Ectodermal cell (in vitro differentiated cells): ENCODE data around the gene LGI2.

Experiments
- H3K27ac ChIP-seq: 2 replicates; pipeline ENCODE4 v1.7.0; 2013; ENCODE audit warnings: mild to moderate bottlenecking, low read depth, low read length; ENCODE audit not compliant: insufficient read depth, poor library complexity, severe bottlenecking
- H3K27me3 ChIP-seq: 2 replicates; pipeline ENCODE4 v1.7.0; 2013; ENCODE audit warnings: mild to moderate bottlenecking, low read length; ENCODE audit not compliant: insufficient read depth, control insufficient read depth, poor library complexity, severe bottlenecking
- H3K36me3 ChIP-seq: one replicate; pipeline ENCODE4 v1.7.0; 2013; ENCODE audit warnings: low read length; ENCODE audit not compliant: control insufficient read depth, insufficient read depth
- H3K4me1 ChIP-seq: one replicate; pipeline ENCODE4 v1.7.0; 2013; ENCODE audit warnings: low read length; ENCODE audit not compliant: control insufficient read depth, insufficient read depth
- H3K4me3 ChIP-seq: 2 replicates; pipeline ENCODE4 v1.7.0; 2013; ENCODE audit warnings: low read depth, low read length, control low read depth; ENCODE audit not compliant: insufficient read depth
- H3K9me3 ChIP-seq: 2 replicates; pipeline ENCODE4 v1.7.0; 2013; ENCODE audit warnings: mild to moderate bottlenecking, low read length, moderate library complexity; ENCODE audit not compliant: control insufficient read depth
- WGBS, 2 experiments: methylation state at CpG; one replicate each; pipeline ENCODE4 v1.1.7; 2013; ENCODE audit warnings: missing lambda C conversion rate in 2 of 2; 5-methylcytosine and 5-hydroxymethylcytosine counted together

The LGI2 gene

GRCh38 chr4:24980064-24980690, 50.6 kb downstream of the LGI2 start:
- Histone ChIP-seq H3K4me3 (no peak overlapping the region), H3K4me1 (peaks cover 3% of the 10 kb centered on the region)
- 48 to 49% methylated on average over 17 of the region's 17 CpGs for WGBS, 2 experiments

GRCh38 chr4:24979554-24979953, 51.2 kb downstream of the LGI2 start:
- Histone ChIP-seq H3K27me3 (no peaks in the 10 kb centered on the region), H3K27ac (no peak overlapping the region), H3K9me3 (no peaks in the 10 kb centered on the region), H3K36me3 (no peaks in the 10 kb centered on the region), H3K4me3 (no peak overlapping the region), H3K4me1 (peaks cover 3% of the 10 kb centered on the region)
- WGBS, 2 experiments, result 95 to 100% methylated on average over 6 to 7 of the region's 7 CpGs

More at GRCh38 chr4:24980064-24980690, 50.6 kb downstream of the LGI2 start:
- Histone ChIP-seq H3K36me3 (no peaks in the 10 kb centered on the region), H3K9me3 (no peaks in the 10 kb centered on the region), H3K27ac (no peak overlapping the region), H3K27me3 (no peaks in the 10 kb centered on the region)

GRCh38 chr4:24978291-24979075, 52.3 kb downstream of the LGI2 start:
- H3K36me3 ChIP-seq, result no peaks in the 10 kb centered on the region
- H3K27me3 ChIP-seq, result no peaks in the 10 kb centered on the region
- no peaks in the 10 kb centered on the region for H3K9me3 ChIP-seq
- H3K27ac ChIP-seq, result no peak overlapping the region
- WGBS, 2 experiments, result 93 to 96% methylated on average over 8 of the region's 9 CpGs
- no peaks in the 10 kb centered on the region for H3K4me1 ChIP-seq
- no peak overlapping the region for H3K4me3 ChIP-seq

- Histone ChIP-seq H3K4me1 (no peaks in the 10 kb centered on the region), H3K27me3 (no peaks in the 10 kb centered on the region), H3K27ac (no peak overlapping the region), H3K4me3 (no peak overlapping the region), H3K9me3 (no peaks in the 10 kb centered on the region), H3K36me3 (no peaks in the 10 kb centered on the region)
- 88 to 93% methylated on average over 4 of the region's 4 CpGs for WGBS, 2 experiments
Measured at GRCh38 chr4:24975510-24975909, 55.2 kb downstream of the LGI2 start.

GRCh38 chr4:24973747-24974601, 56.8 kb downstream of the LGI2 start:
- H3K27me3 ChIP-seq, result no peaks in the 10 kb centered on the region
- WGBS, 2 experiments, result 91% methylated on average over 24 of the region's 24 CpGs
- no peaks in the 10 kb centered on the region for H3K9me3 ChIP-seq
- H3K4me3 ChIP-seq, result no peak overlapping the region
- H3K27ac ChIP-seq, result no peak overlapping the region
- no peaks in the 10 kb centered on the region for H3K4me1 ChIP-seq
- H3K36me3 ChIP-seq, result no peaks in the 10 kb centered on the region

- Histone ChIP-seq H3K4me3 (no peak overlapping the region), H3K36me3 (no peaks in the 10 kb centered on the region), H3K4me1 (no peaks in the 10 kb centered on the region), H3K27ac (no peak overlapping the region), H3K9me3 (no peaks in the 10 kb centered on the region), H3K27me3 (no peaks in the 10 kb centered on the region)
- 75 to 76% methylated on average over 3 of the region's 3 CpGs for WGBS, 2 experiments
Measured at GRCh38 chr4:24973404-24973746, 57.4 kb downstream of the LGI2 start.

- no peak overlapping the region for H3K4me3 ChIP-seq
- no peaks in the 10 kb centered on the region for H3K27me3 ChIP-seq
- no peaks in the 10 kb centered on the region for H3K4me1 ChIP-seq
- peaks cover 4% of the 10 kb centered on the region for H3K9me3 ChIP-seq
- H3K27ac ChIP-seq, result no peak overlapping the region
- WGBS, 2 experiments, result 92 to 94% methylated on average over 7 of the region's 7 CpGs
- peaks cover 4% of the 10 kb centered on the region for H3K36me3 ChIP-seq
Measured at GRCh38 chr4:24971192-24971591, 59.6 kb downstream of the LGI2 start.

GRCh38 chr4:24970635-24971034, 60.1 kb downstream of the LGI2 start:
- WGBS, 2 experiments, result 94 to 96% methylated on average over 2 of the region's 2 CpGs
- H3K9me3 ChIP-seq, result peaks cover 9% of the 10 kb centered on the region
- H3K4me1 ChIP-seq, result no peaks in the 10 kb centered on the region
- no peaks in the 10 kb centered on the region for H3K27me3 ChIP-seq
- H3K4me3 ChIP-seq, result no peak overlapping the region
- H3K27ac ChIP-seq, result no peak overlapping the region
- peaks cover 4% of the 10 kb centered on the region for H3K36me3 ChIP-seq

- no peaks in the 10 kb centered on the region for H3K27me3 ChIP-seq
- 93 to 96% methylated on average over 5 of the region's 5 CpGs for WGBS, 2 experiments
Measured at GRCh38 chr4:24970191-24970590, 60.6 kb downstream of the LGI2 start.

GRCh38 chr4:24969486-24969885, 61.3 kb downstream of the LGI2 start:
- H3K27me3 ChIP-seq, result no peaks in the 10 kb centered on the region
- H3K9me3 ChIP-seq, result peaks cover 9% of the 10 kb centered on the region
- no peaks in the 10 kb centered on the region for H3K4me1 ChIP-seq
- no peak overlapping the region for H3K4me3 ChIP-seq
- H3K27ac ChIP-seq, result no peak overlapping the region
- 93% methylated on average over 6 of the region's 6 CpGs for WGBS, 2 experiments
- peaks cover 4% of the 10 kb centered on the region for H3K36me3 ChIP-seq

More at GRCh38 chr4:24970191-24970590, 60.6 kb downstream of the LGI2 start:
- Histone ChIP-seq H3K4me1 (no peaks in the 10 kb centered on the region), H3K36me3 (peaks cover 4% of the 10 kb centered on the region), H3K9me3 (peaks cover 9% of the 10 kb centered on the region), H3K4me3 (no peak overlapping the region), H3K27ac (no peak overlapping the region)
